K562 (cell line): ENCODE measurements around the gene CBY3. TPM values are rescaled to one million over a fixed set of nuclear protein-coding genes. Genes with fewer than 3 reads are reported as not detected.

ENCODE experiments used
- CHD1 ChIP-seq: fragments of 200-600 bp; sonication (generic); IDR thresholded peaks from one replicate; pipeline ENCODE4 v1.6.1; 2012; ENCODE audit warnings: mild to moderate bottlenecking, moderate library complexity, low read length, inconsistent platforms
- EGR1 ChIP-seq: fragments of 450-650 bp; conservative IDR thresholded peaks from 2 replicates; pipeline ENCODE4 v1.6.1; 2017; ENCODE audit warnings: mild to moderate bottlenecking
- ESRRA ChIP-seq: fragments of 450-650 bp; IDR thresholded peaks from 2 replicates; pipeline ENCODE4 v1.6.1; 2014; ENCODE audit warnings: low read depth, mild to moderate bottlenecking, moderate library complexity, borderline replicate concordance
- ETV6 ChIP-seq, 3 experiments: fragments of 150-350 bp in 1 of 3; sonication (generic) in 1 of 3; formaldehyde crosslinking in 1 of 3; IDR thresholded peaks; 2 replicates each; pipeline versions ENCODE4 v1.6.1 to v1.8.0; 2014 to 2022; ENCODE audit warnings: borderline replicate concordance in 2 of 3, low read depth in 2 of 3, antibody characterized with exemption in 1 of 3, low read length in 1 of 3, mild to moderate bottlenecking in 1 of 3, missing genetic modification reagents in 1 of 3
- FOS ChIP-seq: IDR thresholded peaks from 3 replicates; pipeline ENCODE4 v1.6.1; 2011; ENCODE audit not compliant: insufficient read length; ENCODE audit errors: extremely low read depth
- HCFC1 ChIP-seq: IDR thresholded peaks from 2 replicates; pipeline ENCODE4 v1.6.1; 2012; ENCODE audit warnings: low read depth, low read length, improper control_type of control experiment
- HMG20B ChIP-seq: fragments of 250-450 bp; sonication (Bioruptor Pico); IDR thresholded peaks from 2 replicates; pipeline ENCODE4 v1.5.0; 2021; ENCODE audit warnings: mild to moderate bottlenecking
- HMGN3 ChIP-seq: IDR thresholded peaks from 2 replicates; pipeline ENCODE4 v1.6.1; 2011; ENCODE audit warnings: borderline replicate concordance, low read depth, mild to moderate bottlenecking, mixed read lengths, low read length; ENCODE audit not compliant: insufficient read length; ENCODE audit errors: extremely low read depth
- KDM5B ChIP-seq: fragments of 200-600 bp; sonication (generic); IDR thresholded peaks from 2 replicates; pipeline ENCODE4 v1.6.1; 2012; ENCODE audit warnings: low read depth, mild to moderate bottlenecking, moderate library complexity, low read length, control low read depth, inconsistent platforms; ENCODE audit not compliant: insufficient replicate concordance
- L3MBTL2 ChIP-seq: fragments of 450-650 bp; IDR thresholded peaks from 2 replicates; pipeline ENCODE4 v1.6.1; 2016; ENCODE audit warnings: mild to moderate bottlenecking, moderate library complexity
- SETDB1 ChIP-seq: IDR thresholded peaks from one replicate; pipeline ENCODE4 v1.6.1; 2012; ENCODE audit warnings: low read length, control low read depth, inconsistent platforms
- SRF ChIP-seq, 2 experiments: fragments of 250-450, 450-650 bp in 1 of 2; sonication (Bioruptor Pico) in 1 of 2; sonication (generic) in 1 of 2; formaldehyde crosslinking; IDR thresholded peaks; 2 replicates each; pipeline versions ENCODE4 v1.5.0 to v1.5.1; 2020 to 2022; ENCODE audit warnings: mild to moderate bottlenecking in 1 of 2, missing genetic modification reagents in 1 of 2
- SRSF1 ChIP-seq: fragments of 200-400 bp; formaldehyde crosslinking; IDR thresholded peaks from 2 replicates; pipeline ENCODE4 v1.6.1; 2017; ENCODE audit warnings: mild to moderate bottlenecking, low read depth, low read length, moderate library complexity
- TAF1 ChIP-seq: IDR thresholded peaks from 2 replicates; pipeline ENCODE4 v1.6.1; 2011; ENCODE audit warnings: mild to moderate bottlenecking, low read length, moderate library complexity; ENCODE audit not compliant: insufficient read depth, control insufficient read depth, severe bottlenecking; ENCODE audit errors: extremely low read depth
- ZBTB49 ChIP-seq: sonication (generic); formaldehyde crosslinking; IDR thresholded peaks from 2 replicates; pipeline ENCODE4 v1.8.0; 2022; ENCODE audit warnings: missing genetic modification reagents, mild to moderate bottlenecking, borderline replicate concordance
- ZNF232 ChIP-seq: sonication (generic); formaldehyde crosslinking; IDR thresholded peaks from 2 replicates; pipeline ENCODE4 v1.8.0; 2022; ENCODE audit warnings: mild to moderate bottlenecking, missing genetic modification reagents
- ZNF592 ChIP-seq: fragments of 450-650 bp; IDR thresholded peaks from 2 replicates; pipeline ENCODE4 v1.6.1; 2017; ENCODE audit warnings: antibody characterized with exemption, mild to moderate bottlenecking
- polyA plus RNA-seq, 8 experiments: library from polyadenylated mRNA; depleted of rRNA in 4 of 8; stranded (reverse) in 5 of 8; unstranded in 3 of 8; fragments of >200 nt; fragmentation: Nextera tagmentation in 2 of 8; fragmentation: Illumina TruSeq in 1 of 8; extraction: Ambion mirVana in 2 of 8; extraction: Trizol in 1 of 8; gene quantifications; 2 replicates each; pipeline versions ENCODE4 v1.2.1 to v1.2.3, GENCODE V29; 2011 to 2014; ENCODE audit warnings: inconsistent platforms in 1 of 8, missing spikeins in 1 of 8
- total RNA-seq, 7 experiments: library from RNA; depleted of rRNA in 6 of 7; stranded (reverse); fragments of >200 nt in 6 of 7; fragmentation: Illumina TruSeq in 2 of 7; extraction: Trizol in 2 of 7; gene quantifications; 2 replicates each; pipeline versions ENCODE4 v1.2.1 to v1.2.3, GENCODE V29; 2011 to 2021; ENCODE audit warnings: low replicate concordance in 1 of 7

The CBY3 gene
- total and polyA plus RNA-seq, 9 of the 15 experiments (the other 6 are each of a cell fraction or from before 2014, with no cell fraction given) = not detected

- TF ChIP-seq FOS (no peak), L3MBTL2 (peak; percentile 95), HMG20B (CRISPR knock-in tag) (no peak), SETDB1 (no peak), HMGN3 (no peak), SRF (CRISPR knock-in tag; IDR thresholded peaks at IDR 0.05) (0 out of 4 replicates have a peak, but pooled peaks of 1 of the 2 experiments have one; percentile 0), ZNF232 (CRISPR knock-in tag) (peak; percentile 90; the same call in 1 of the 2 replicates), ETV6 (IDR thresholded peaks at IDR 0.05; ENCODE audit: borderline replicate concordance in 1 of 2, low read depth in 2 of 2, low read length in 1 of 2) (no peak), ETV6 (CRISPR knock-in tag; IDR thresholded peaks at IDR 0.05; ENCODE audit: borderline replicate concordance) (peak; percentile 42; the same call in 1 of the 2 replicates), ZNF592 (peak; percentile 33), ZBTB49 (CRISPR knock-in tag) (0 out of 2 replicates have a peak, but pooled peaks have one; percentile 69), KDM5B (peak; percentile 56), EGR1 (peak; percentile 85), HCFC1 (no peak), SRSF1 (0 out of 2 replicates have a peak, but pooled peaks have one; percentile 51), CHD1 (peak; percentile 33), TAF1 (peak; percentile 74), ESRRA (peak; percentile 42; the same call in 1 of the 2 replicates)
Measured at GRCh38 chr5:179698935-179699615, 18.2 kb upstream of the CBY3 start, which contains the start of gene CANX (continued).
